GM11168 (cell line): ENCODE results near the gene DLX2.
"Not testable (repeated sequence)": the region's sequence is repeated elsewhere in the genome, so short reads cannot be mapped to it uniquely, and the experiment has no call there.

Experiments used
- in situ Hi-C: fragments of 300-500 bp; cut with MboI; formaldehyde crosslinking; loops from one replicate; pipeline ENCODE4 v1.12.0; 2022; ENCODE audit warnings: low sequenced_read_pairs; ENCODE audit not compliant: unreplicated experiment

Gene DLX2

GRCh38 chr2:172063446-172063845 lies 39.3 kb downstream of the DLX2 start:
- in situ Hi-C loops, result no loop called here

DNA sequence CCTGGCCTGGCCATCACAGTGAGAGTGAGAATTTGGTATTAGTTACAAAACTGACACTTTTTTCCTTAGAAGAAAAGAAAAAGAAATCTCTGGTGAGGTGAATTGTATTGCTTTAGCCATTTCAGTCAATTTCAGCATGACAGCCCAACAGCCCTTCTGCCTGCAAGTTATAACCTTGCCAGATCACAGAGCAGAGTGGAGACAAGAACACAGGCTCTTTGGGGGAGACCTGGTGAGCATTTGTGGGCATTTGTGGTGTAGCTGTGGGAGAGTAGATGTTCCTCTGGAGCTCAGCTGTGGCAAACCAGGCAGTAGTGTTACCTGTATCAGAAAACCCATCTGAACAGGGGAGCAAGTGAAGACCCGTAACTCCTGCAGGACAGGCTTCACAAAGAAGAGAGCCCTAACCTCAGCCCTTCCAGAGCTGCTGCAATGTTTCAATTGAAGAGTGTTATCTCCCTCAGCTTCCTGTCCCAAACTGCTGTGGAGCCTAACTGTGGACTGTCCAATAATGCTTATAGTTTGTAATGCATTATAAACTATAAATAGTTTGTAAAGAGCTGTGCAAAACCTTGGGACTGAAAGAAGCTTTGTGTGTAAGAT lies 40.2 kb downstream of the DLX2 start:
- in situ Hi-C loops, result no loop called here

GRCh38 chr2:172060118-172060517 lies 42.6 kb downstream of the DLX2 start:
- in situ Hi-C loops, result not testable (repeated sequence)

DNA sequence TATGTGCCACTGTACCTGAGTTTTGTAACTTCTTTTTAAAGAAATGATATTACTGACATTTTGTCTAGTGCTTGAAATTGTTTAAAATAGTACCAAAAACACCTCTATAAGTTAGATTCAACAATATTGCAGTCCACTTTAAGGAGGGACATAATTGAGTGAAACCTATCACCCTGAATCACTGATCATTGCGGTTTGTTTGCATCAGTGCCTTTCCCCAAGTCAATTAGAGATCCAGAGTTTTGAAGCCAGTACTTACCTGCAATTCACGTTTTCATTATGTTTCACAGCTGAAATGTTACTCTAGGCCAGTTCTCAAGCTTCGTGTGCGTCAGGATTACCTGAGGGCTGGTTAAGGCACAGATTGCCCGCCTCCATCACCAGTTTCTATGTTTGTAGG lies 44.0 kb downstream of the DLX2 start:
- in situ Hi-C loops, result no loop called here

GRCh38 chr2:172056293-172056692 lies 46.4 kb downstream of the DLX2 start:
- in situ Hi-C loops, result no loop called here

DNA sequence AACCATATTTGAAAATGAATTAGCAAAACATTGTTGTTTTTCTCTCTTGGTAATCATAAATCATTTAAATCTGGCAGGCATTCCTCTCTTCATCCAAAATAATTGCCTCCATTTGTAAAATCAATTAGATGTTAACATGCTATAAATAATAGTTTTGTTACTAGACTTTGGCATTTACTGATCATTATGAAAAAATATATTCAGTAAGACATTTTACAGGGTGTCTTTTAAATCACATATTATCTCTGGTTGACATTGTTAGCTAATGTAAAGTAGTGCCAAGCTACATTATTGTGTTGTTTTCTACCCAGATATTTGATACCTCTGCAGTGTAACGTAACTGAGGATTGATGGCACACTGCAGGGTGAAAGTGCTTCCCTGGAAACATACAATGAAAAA lies 49.2 kb downstream of the DLX2 start:
- in situ Hi-C loops, result no loop called here

GRCh38 chr2:172052000-172052983 lies 50.4 kb downstream of the DLX2 start:
- in situ Hi-C loops, result no loop called here

- in situ Hi-C loops, result no loop called here
Observed at GRCh38 chr2:172050479-172051125, 52.1 kb downstream of the DLX2 start.

GRCh38 chr2:172049567-172050120 lies 53.1 kb downstream of the DLX2 start:
- in situ Hi-C loops, result no loop called here
